Lung (tissue), 12 donors: Measurements from ENCODE around the gene MARK2. TPM values are rescaled to one million over a fixed set of nuclear protein-coding genes. Genes with fewer than 3 reads are reported as not detected.
A peak's percentile ranks its signal among the peaks of the same experiment; 100 is the strongest.

ENCODE experiments used
- ATAC-seq: fragments of 200-7000 bp; cut with Tn5 transposase; one replicate; pipeline ENCODE4 v1.9.1; 2020; ENCODE audit warnings: moderate number of reproducible peaks; ENCODE audit not compliant: insufficient read depth, low FRiP score
- DNase-seq, 3 donors: peaks; one replicate each; pipeline ENCODE4 v3.0.0-alpha.2; 2013 to 2017
- H3K27ac ChIP-seq, 2 donors: one replicate each; pipeline ENCODE4 v1.5.1; 2013; ENCODE audit warnings: mild to moderate bottlenecking in 2 of 2, moderate library complexity in 2 of 2, control low read depth in 1 of 2, inconsistent platforms in 1 of 2, low read depth in 1 of 2, low read length in 1 of 2
- H3K27me3 ChIP-seq, 3 donors: one replicate each; pipeline ENCODE4 v1.5.1; 2013; ENCODE audit warnings: low read length in 2 of 3; ENCODE audit not compliant: control insufficient read depth in 3 of 3, insufficient read depth in 3 of 3
- H3K36me3 ChIP-seq, 4 donors: one replicate each; pipeline ENCODE4 v1.5.1; 2013; ENCODE audit warnings: low read length in 4 of 4, mild to moderate bottlenecking in 1 of 4, moderate library complexity in 1 of 4; ENCODE audit not compliant: control insufficient read depth in 4 of 4, insufficient read depth in 4 of 4
- H3K4me1 ChIP-seq, 5 donors: one replicate each; pipeline ENCODE4 v1.5.1; 2013; ENCODE audit warnings: low read length in 5 of 5, mild to moderate bottlenecking in 2 of 5, moderate library complexity in 1 of 5; ENCODE audit not compliant: control insufficient read depth in 5 of 5, insufficient read depth in 5 of 5
- H3K4me3 ChIP-seq: one replicate; pipeline ENCODE4 v1.5.1; 2013; ENCODE audit warnings: mild to moderate bottlenecking, control low read depth, moderate library complexity
- H3K9ac ChIP-seq, 2 donors: one replicate each; pipeline ENCODE4 v1.5.1; 2013; ENCODE audit warnings: low read length in 2 of 2, control low read depth in 1 of 2; ENCODE audit not compliant: insufficient read depth in 1 of 2
- H3K9me3 ChIP-seq, 4 donors: one replicate each; pipeline ENCODE4 v1.5.1; 2013; ENCODE audit warnings: low read length in 3 of 4, mild to moderate bottlenecking in 1 of 4, moderate library complexity in 1 of 4; ENCODE audit not compliant: control insufficient read depth in 4 of 4, insufficient read depth in 3 of 4
- CTCF ChIP-seq: IDR thresholded peaks from 2 replicates; pipeline ENCODE4 v1.5.1; 2012; ENCODE audit warnings: mild to moderate bottlenecking; ENCODE audit errors: control extremely low read depth, extremely low read depth
- WGBS, 2 donors: extraction: QIAGEN DNeasy Blood & Tissue Kit; methylation state at CpG; one replicate each; pipeline ENCODE4 v1.1.7; 2013; 5-methylcytosine and 5-hydroxymethylcytosine counted together
- polyA plus RNA-seq, 2 donors: library from polyadenylated mRNA; stranded (reverse); fragments of 200-250 nt; gene quantifications; one replicate each; pipeline ENCODE4 v1.2.1, GENCODE V29; 2013
- total RNA-seq, 2 donors: library from RNA; depleted of rRNA in 1 of 2; stranded (reverse); fragments of >200 nt in 1 of 2; gene quantifications; one replicate each; pipeline ENCODE4 v1.2.1, GENCODE V29; 2014 to 2021
- donor health status: control.
- donor health status: control.
- donor health status: Bipolar disorder and iron deficiency.
- donor health status: healthy.
- donor health status: DM: yes; HTN: yes; CAD: no.

Gene MARK2
- total and polyA plus RNA-seq, 4 donors = 15.5 to 42.9 (median 32.3) TPM

- ATAC-seq (no peak), DNase-seq (peak; percentile 34 to 43 (median 40))
- peak overlapping the region; percentile 73 to 85 for H3K9ac ChIP-seq
- H3K36me3 ChIP-seq = no peaks in the 10 kb centered on the region
- no peak for TF ChIP-seq CTCF
- H3K4me1 ChIP-seq = peaks cover 0 to 8% (median 4%) of the 10 kb centered on the region in 5 donors
- peak overlapping the region in 1 of 2 donors; percentile 76 for H3K27ac ChIP-seq
- no peaks in the 10 kb centered on the region for H3K9me3 ChIP-seq
- 4% methylated on average over 26 of the region's 26 CpGs for WGBS, 2 donors
- H3K27me3 ChIP-seq = no peaks in the 10 kb centered on the region
- H3K4me3 ChIP-seq = peak overlapping the region; percentile 70
These were observed 100.5 kb downstream of the MARK2 start for GRCh38 chr11:63939397-63939891.

GRCh38 chr11:63940786-63941185, 101.9 kb downstream of the MARK2 start:
- H3K36me3 ChIP-seq = no peaks in the 10 kb centered on the region
- H3K27ac ChIP-seq = no peak overlapping the region
- no peaks in the 10 kb centered on the region for H3K27me3 ChIP-seq
- no peak for DNase-seq
- WGBS, 2 donors = 43 to 67% methylated on average over 6 of the region's 6 CpGs
- peak overlapping the region in 1 of 2 donors; percentile 42 for H3K9ac ChIP-seq
- H3K4me3 ChIP-seq = no peak overlapping the region
- TF ChIP-seq CTCF = no peak
- H3K4me1 ChIP-seq = peaks cover 0 to 18% (median 4%) of the 10 kb centered on the region in 5 donors
- H3K9me3 ChIP-seq = no peaks in the 10 kb centered on the region
- ATAC-seq = no peak

- H3K9me3 ChIP-seq = no peaks in the 10 kb centered on the region
- H3K27me3 ChIP-seq = no peaks in the 10 kb centered on the region
- H3K27ac ChIP-seq = no peak overlapping the region
- ATAC-seq = no peak
- TF ChIP-seq CTCF = no peak
- H3K4me3 ChIP-seq = no peak overlapping the region
- no peak for DNase-seq
- WGBS, 2 donors = 89 to 90% methylated on average over 4 of the region's 4 CpGs
- H3K9ac ChIP-seq = no peak overlapping the region
- H3K36me3 ChIP-seq = peaks cover 0 to 11% (median 2%) of the 10 kb centered on the region in 4 donors
- H3K4me1 ChIP-seq = peaks cover 0 to 18% (median 4%) of the 10 kb centered on the region in 5 donors
These were observed 103.0 kb downstream of the MARK2 start for GRCh38 chr11:63941901-63942300.

GRCh38 chr11:63942803-63943202, 103.9 kb downstream of the MARK2 start:
- Histone ChIP-seq H3K9me3 (no peaks in the 10 kb centered on the region), H3K36me3 (peaks cover 0 to 11% (median 2%) of the 10 kb centered on the region in 4 donors), H3K27me3 (no peaks in the 10 kb centered on the region), H3K4me1 (peaks cover 0 to 18% (median 4%) of the 10 kb centered on the region in 5 donors), H3K4me3 (no peak overlapping the region), H3K27ac (no peak overlapping the region), H3K9ac (no peak overlapping the region)
- WGBS, 2 donors = 86 to 98% methylated on average over 3 of the region's 3 CpGs
- DNase-seq = no peak
- TF ChIP-seq CTCF = no peak
- ATAC-seq = no peak
